ENCODE measurements around the gene TRHDE.
A peak's percentile ranks its signal among the peaks of the same experiment; 100 is the strongest.

The TRHDE gene

GRCh38 chr12:72346363-72346944 lies 74.3 kb downstream of the TRHDE start:
- no peaks in the 10 kb centered on the region; the same call in 1 of the 2 replicates for H3K4me1 ChIP-seq (ENCODE audit: control insufficient read depth, insufficient read depth, low read length)
- no peak overlapping the region for H3K4me3 ChIP-seq (ENCODE audit: low read length)
- H3K9me3 ChIP-seq (ENCODE audit: control insufficient read depth, insufficient read depth, low read length), result no peaks in the 10 kb centered on the region
- H3K27ac ChIP-seq (ENCODE audit: low read length), result no peak overlapping the region
- no CpG with 5 or more reads among the region's 5 CpGs for WGBS (ENCODE audit: insufficient coverage, insufficient read length)
- no peaks in the 10 kb centered on the region for H3K36me3 ChIP-seq (ENCODE audit: control insufficient read depth, insufficient read depth, low read length)
- H3K27me3 ChIP-seq (ENCODE audit: control insufficient read depth, insufficient read depth, low read length), result no peaks in the 10 kb centered on the region
- DNase-seq (ENCODE audit: low read depth, low spot score), result peak; percentile 87

DNA sequence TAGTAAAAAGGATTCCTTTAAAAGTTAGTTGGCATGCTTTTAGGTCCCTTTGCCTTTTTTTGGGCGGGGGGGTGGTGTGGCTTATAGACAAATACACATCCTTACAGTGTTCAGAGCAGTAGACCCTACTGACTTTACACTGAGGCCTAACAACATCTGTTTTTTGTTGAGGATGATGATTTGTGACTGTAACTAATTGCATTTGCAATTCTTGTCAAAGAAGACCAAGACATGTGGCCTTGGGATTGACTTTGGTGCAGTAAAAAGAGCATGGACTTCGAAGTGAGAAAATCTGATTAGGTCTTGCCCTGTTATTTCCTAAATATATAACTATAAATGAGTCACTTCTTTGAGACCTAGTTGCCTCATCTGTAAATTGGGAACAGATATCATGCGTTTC lies 77.3 kb downstream of the TRHDE start:
- Histone ChIP-seq H3K27me3 (ENCODE audit: control insufficient read depth, insufficient read depth, low read length) (no peaks in the 10 kb centered on the region), H3K9me3 (ENCODE audit: control insufficient read depth, insufficient read depth, low read length) (no peaks in the 10 kb centered on the region), H3K4me1 (ENCODE audit: control insufficient read depth, insufficient read depth, low read length) (no peaks in the 10 kb centered on the region; the same call in 1 of the 2 replicates), H3K4me3 (ENCODE audit: low read length) (no peak overlapping the region), H3K36me3 (ENCODE audit: control insufficient read depth, insufficient read depth, low read length) (no peaks in the 10 kb centered on the region), H3K27ac (ENCODE audit: low read length) (no peak overlapping the region)
- DNase-seq (ENCODE audit: low read depth, low spot score), result no peak
- WGBS (ENCODE audit: insufficient coverage, insufficient read length), result no CpG with 5 or more reads among the region's 3 CpGs

DNA sequence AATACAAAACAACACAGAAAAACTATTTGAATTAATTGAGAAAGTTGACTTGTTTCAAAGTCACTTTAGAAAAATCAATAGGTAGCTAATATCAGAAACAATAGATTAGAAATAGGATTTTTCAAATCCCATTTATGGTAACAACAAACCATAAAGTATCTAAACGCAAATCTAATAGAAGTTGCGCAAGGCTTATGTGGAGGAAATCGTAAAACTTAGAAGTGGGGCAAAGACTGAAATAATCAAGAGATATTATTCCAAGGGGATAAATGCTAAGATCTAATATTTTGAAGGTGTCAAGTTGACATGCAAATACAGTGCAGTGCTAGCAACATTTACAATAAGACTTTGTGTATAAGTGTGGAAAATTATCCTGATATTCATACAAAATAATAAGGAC lies 87.2 kb downstream of the TRHDE start:
- Histone ChIP-seq H3K9me3 (ENCODE audit: control insufficient read depth, insufficient read depth, low read length) (no peaks in the 10 kb centered on the region), H3K4me3 (ENCODE audit: low read length) (no peak overlapping the region), H3K36me3 (ENCODE audit: control insufficient read depth, insufficient read depth, low read length) (no peaks in the 10 kb centered on the region), H3K27me3 (ENCODE audit: control insufficient read depth, insufficient read depth, low read length) (no peaks in the 10 kb centered on the region), H3K4me1 (ENCODE audit: control insufficient read depth, insufficient read depth, low read length) (no peaks in the 10 kb centered on the region), H3K27ac (ENCODE audit: low read length) (no peak overlapping the region)
- DNase-seq (ENCODE audit: low read depth, low spot score), result no peak
- WGBS (ENCODE audit: insufficient coverage, insufficient read length), result no CpG with 5 or more reads among the region's 3 CpGs

- no peak overlapping the region for H3K27ac ChIP-seq (ENCODE audit: low read length)
- DNase-seq (ENCODE audit: low read depth, low spot score), result no peak
- no peaks in the 10 kb centered on the region for H3K27me3 ChIP-seq (ENCODE audit: control insufficient read depth, insufficient read depth, low read length)
- H3K9me3 ChIP-seq (ENCODE audit: control insufficient read depth, insufficient read depth, low read length), result no peaks in the 10 kb centered on the region
- no peak overlapping the region for H3K4me3 ChIP-seq (ENCODE audit: low read length)
- H3K36me3 ChIP-seq (ENCODE audit: control insufficient read depth, insufficient read depth, low read length), result no peaks in the 10 kb centered on the region
- no peaks in the 10 kb centered on the region for H3K4me1 ChIP-seq (ENCODE audit: control insufficient read depth, insufficient read depth, low read length)
These were observed 93.0 kb downstream of the TRHDE start for GRCh38 chr12:72365151-72365550.

- Histone ChIP-seq H3K4me3 (ENCODE audit: low read length) (no peak overlapping the region), H3K9me3 (ENCODE audit: control insufficient read depth, insufficient read depth, low read length) (no peaks in the 10 kb centered on the region), H3K27ac (ENCODE audit: low read length) (no peak overlapping the region), H3K36me3 (ENCODE audit: control insufficient read depth, insufficient read depth, low read length) (no peaks in the 10 kb centered on the region), H3K27me3 (ENCODE audit: control insufficient read depth, insufficient read depth, low read length) (no peaks in the 10 kb centered on the region), H3K4me1 (ENCODE audit: control insufficient read depth, insufficient read depth, low read length) (no peaks in the 10 kb centered on the region)
- no peak for DNase-seq (ENCODE audit: low read depth, low spot score)
- no CpG with 5 or more reads among the region's 3 CpGs for WGBS (ENCODE audit: insufficient coverage, insufficient read length)
These were observed 94.1 kb downstream of the TRHDE start for GRCh38 chr12:72366255-72366654.

DNA sequence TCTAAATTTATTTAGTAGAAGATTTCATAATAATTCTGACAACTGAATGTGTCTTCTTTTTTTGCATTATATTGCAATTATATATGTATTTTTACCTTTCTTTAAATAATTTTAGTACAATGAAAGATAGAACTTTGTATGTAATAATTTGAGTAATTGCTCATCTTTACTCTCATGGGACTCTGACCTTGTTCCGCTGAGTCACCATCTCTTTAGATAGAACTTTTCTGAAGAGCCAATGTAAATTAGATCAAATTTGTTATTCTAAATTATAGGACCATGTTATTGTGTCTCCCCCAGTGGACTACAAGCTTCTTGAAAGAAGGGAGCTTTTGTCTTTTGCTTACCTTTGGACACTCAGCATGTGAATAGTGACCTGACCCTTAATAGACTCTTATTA lies 96.1 kb downstream of the TRHDE start:
- WGBS (ENCODE audit: insufficient coverage, insufficient read length), result no CpG with 5 or more reads among the region's 1 CpG

DNA sequence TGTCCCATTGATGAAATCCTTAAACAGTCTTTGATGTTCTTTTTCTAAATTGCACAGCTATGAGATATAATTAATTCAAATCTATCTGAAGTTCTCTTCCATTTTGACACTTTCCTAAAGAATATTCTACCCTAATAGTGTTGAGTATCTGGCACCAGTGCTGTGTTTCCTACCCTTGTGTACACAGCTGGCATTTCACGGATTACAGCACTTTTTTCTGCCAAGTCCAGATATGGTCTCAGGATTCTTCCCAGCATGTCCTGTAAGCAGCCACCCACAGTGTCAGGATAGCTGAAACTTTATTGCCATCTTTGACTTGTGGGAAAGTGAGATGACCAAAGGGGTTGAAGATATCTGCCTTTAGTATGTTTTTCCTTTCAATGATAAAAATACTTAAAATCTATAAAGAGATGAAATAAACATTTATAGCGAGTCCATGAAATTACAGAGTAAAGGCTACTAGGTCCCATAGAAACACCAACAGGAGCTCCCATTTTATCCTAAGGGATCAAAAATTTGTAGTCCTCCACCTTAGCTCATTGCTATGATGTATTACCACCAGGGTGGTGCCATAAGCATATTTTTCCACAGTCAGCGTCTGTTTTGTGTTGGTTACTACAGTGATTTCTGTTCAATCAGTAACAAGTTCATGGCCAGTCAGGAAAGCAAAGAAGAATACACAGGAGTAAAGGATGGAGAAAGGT lies 96.7 kb downstream of the TRHDE start:
- Histone ChIP-seq H3K36me3 (ENCODE audit: control insufficient read depth, insufficient read depth, low read length) (no peaks in the 10 kb centered on the region), H3K9me3 (ENCODE audit: control insufficient read depth, insufficient read depth, low read length) (no peaks in the 10 kb centered on the region), H3K27me3 (ENCODE audit: control insufficient read depth, insufficient read depth, low read length) (no peaks in the 10 kb centered on the region), H3K4me1 (ENCODE audit: control insufficient read depth, insufficient read depth, low read length) (no peaks in the 10 kb centered on the region), H3K27ac (ENCODE audit: low read length) (no peak overlapping the region), H3K4me3 (ENCODE audit: low read length) (no peak overlapping the region)
- no peak for DNase-seq (ENCODE audit: low read depth, low spot score)
- WGBS (ENCODE audit: insufficient coverage, insufficient read length), result no CpG with 5 or more reads among the region's 3 CpGs

More for the DNA sequence above, 96.1 kb downstream of the TRHDE start:
- Histone ChIP-seq H3K27ac (ENCODE audit: low read length) (no peak overlapping the region), H3K4me1 (ENCODE audit: control insufficient read depth, insufficient read depth, low read length) (no peaks in the 10 kb centered on the region), H3K36me3 (ENCODE audit: control insufficient read depth, insufficient read depth, low read length) (no peaks in the 10 kb centered on the region), H3K27me3 (ENCODE audit: control insufficient read depth, insufficient read depth, low read length) (no peaks in the 10 kb centered on the region), H3K9me3 (ENCODE audit: control insufficient read depth, insufficient read depth, low read length) (no peaks in the 10 kb centered on the region), H3K4me3 (ENCODE audit: low read length) (no peak overlapping the region)
- DNase-seq (ENCODE audit: low read depth, low spot score), result no peak

GRCh38 chr12:72369423-72369959 lies 97.3 kb downstream of the TRHDE start:
- no peaks in the 10 kb centered on the region for H3K27me3 ChIP-seq (ENCODE audit: control insufficient read depth, insufficient read depth, low read length)
- no peaks in the 10 kb centered on the region for H3K9me3 ChIP-seq (ENCODE audit: control insufficient read depth, insufficient read depth, low read length)
- no CpG with 5 or more reads among the region's 4 CpGs for WGBS (ENCODE audit: insufficient coverage, insufficient read length)
- H3K27ac ChIP-seq (ENCODE audit: low read length), result no peak overlapping the region
- no peak for DNase-seq (ENCODE audit: low read depth, low spot score)
- no peak overlapping the region for H3K4me3 ChIP-seq (ENCODE audit: low read length)
- H3K4me1 ChIP-seq (ENCODE audit: control insufficient read depth, insufficient read depth, low read length), result no peaks in the 10 kb centered on the region
- H3K36me3 ChIP-seq (ENCODE audit: control insufficient read depth, insufficient read depth, low read length), result no peaks in the 10 kb centered on the region

- no peak overlapping the region for H3K27ac ChIP-seq (ENCODE audit: low read length)
- H3K4me1 ChIP-seq (ENCODE audit: control insufficient read depth, insufficient read depth, low read length), result no peaks in the 10 kb centered on the region
- no peak overlapping the region for H3K4me3 ChIP-seq (ENCODE audit: low read length)
- DNase-seq (ENCODE audit: low read depth, low spot score), result no peak
- no peaks in the 10 kb centered on the region for H3K27me3 ChIP-seq (ENCODE audit: control insufficient read depth, insufficient read depth, low read length)
- no CpG with 5 or more reads among the region's 2 CpGs for WGBS (ENCODE audit: insufficient coverage, insufficient read length)
- H3K36me3 ChIP-seq (ENCODE audit: control insufficient read depth, insufficient read depth, low read length), result no peaks in the 10 kb centered on the region
- no peaks in the 10 kb centered on the region for H3K9me3 ChIP-seq (ENCODE audit: control insufficient read depth, insufficient read depth, low read length)
These were observed 108.3 kb downstream of the TRHDE start for GRCh38 chr12:72380441-72380840.

- H3K4me3 ChIP-seq (ENCODE audit: low read length), result no peak overlapping the region
- peaks cover 2% of the 10 kb centered on the region; the same call in 1 of the 2 replicates for H3K4me1 ChIP-seq (ENCODE audit: control insufficient read depth, insufficient read depth, low read length)
- no peaks in the 10 kb centered on the region for H3K9me3 ChIP-seq (ENCODE audit: control insufficient read depth, insufficient read depth, low read length)
- H3K27ac ChIP-seq (ENCODE audit: low read length), result no peak overlapping the region
- no peak for DNase-seq (ENCODE audit: low read depth, low spot score)
- no peaks in the 10 kb centered on the region for H3K27me3 ChIP-seq (ENCODE audit: control insufficient read depth, insufficient read depth, low read length)
- H3K36me3 ChIP-seq (ENCODE audit: control insufficient read depth, insufficient read depth, low read length), result no peaks in the 10 kb centered on the region
These were observed 116.2 kb downstream of the TRHDE start for GRCh38 chr12:72388322-72388721.

DNA sequence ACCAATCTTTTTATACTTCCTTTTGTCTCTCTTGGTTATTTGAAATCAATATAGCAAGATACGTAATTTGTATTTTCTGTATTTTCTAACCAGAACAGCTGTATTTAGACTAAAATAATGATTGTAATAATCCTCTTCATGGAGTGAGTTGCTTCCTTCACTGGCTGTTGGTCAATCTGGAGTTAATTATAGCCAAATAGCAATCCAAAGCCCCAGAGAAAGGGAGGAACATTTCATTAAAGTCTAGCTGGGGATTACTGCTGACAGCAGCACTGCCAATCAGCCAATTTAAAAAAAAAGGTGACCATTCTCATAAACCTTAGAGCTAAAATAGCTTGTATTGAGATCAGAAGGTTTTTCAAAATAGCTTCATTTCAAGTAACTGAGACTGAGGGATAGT lies 118.0 kb downstream of the TRHDE start:
- no peaks in the 10 kb centered on the region for H3K9me3 ChIP-seq (ENCODE audit: control insufficient read depth, insufficient read depth, low read length)
- no peak for DNase-seq (ENCODE audit: low read depth, low spot score)
- no peaks in the 10 kb centered on the region for H3K27me3 ChIP-seq (ENCODE audit: control insufficient read depth, insufficient read depth, low read length)
- no peak overlapping the region for H3K4me3 ChIP-seq (ENCODE audit: low read length)
- H3K36me3 ChIP-seq (ENCODE audit: control insufficient read depth, insufficient read depth, low read length), result no peaks in the 10 kb centered on the region
- no CpG with 5 or more reads among the region's 1 CpG for WGBS (ENCODE audit: insufficient coverage, insufficient read length)
- no peak overlapping the region for H3K27ac ChIP-seq (ENCODE audit: low read length)
- peaks cover 2% of the 10 kb centered on the region; the same call in 1 of the 2 replicates for H3K4me1 ChIP-seq (ENCODE audit: control insufficient read depth, insufficient read depth, low read length)

Data from iPS DF 6.9 (cell line).